ENCODE data around the gene ZSCAN16. TPM values are rescaled to one million over a fixed set of nuclear protein-coding genes. Genes with fewer than 3 reads are reported as not detected.

The ZSCAN16 gene
- total and polyA plus RNA-seq, 2 of the 13 experiments (the other 11 are each of a cell fraction or from before 2014, with no cell fraction given): 5.7 to 12.7 TPM

DNA sequence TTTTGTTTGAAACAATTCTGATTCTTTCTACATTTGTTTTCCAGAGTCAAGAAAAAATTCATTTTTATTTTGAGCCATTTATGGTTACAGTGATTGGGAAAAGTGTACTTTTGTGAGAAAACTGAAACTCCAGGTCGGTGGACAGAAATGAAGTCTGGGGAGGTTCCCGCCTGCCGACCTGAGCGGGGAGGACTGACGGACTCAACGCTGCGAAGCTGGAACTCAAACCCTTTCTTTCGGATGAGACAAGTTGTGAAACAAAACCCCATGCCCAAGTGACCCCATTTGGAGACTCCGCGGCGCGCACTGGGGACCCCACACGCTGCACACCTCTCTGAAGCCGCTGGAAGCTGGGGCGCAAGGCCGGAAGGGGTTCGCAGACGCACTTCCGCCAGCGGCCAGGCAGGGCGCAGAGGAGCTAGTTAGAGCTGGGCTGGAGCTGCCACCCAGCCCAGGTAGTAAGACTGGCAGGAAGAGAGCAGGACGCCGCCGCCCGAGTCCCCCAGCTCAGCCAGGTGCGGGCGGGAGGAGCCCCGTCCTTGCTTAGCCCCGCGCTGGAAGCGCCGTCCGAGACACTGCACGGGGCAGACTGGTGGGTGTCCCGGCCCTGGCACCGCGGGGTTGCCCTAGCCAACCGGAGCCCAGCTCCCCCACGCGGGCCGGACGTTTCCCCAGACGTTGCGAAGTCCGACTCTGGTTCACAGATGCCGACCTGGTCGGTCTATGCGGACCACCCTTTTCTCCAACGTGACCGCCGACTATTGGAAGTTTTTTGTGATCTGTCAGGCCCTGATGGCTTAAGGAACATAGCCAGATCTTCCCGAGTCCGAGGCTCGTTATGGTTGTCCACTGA is 19.8 kb upstream of the ZSCAN16 start:
- POLR2A ChIA-PET: interaction anchor here (0.6 to 2.2 kb wide), 17 partner anchors 12 to 280 kb away, joined by 3 to 26 read pairs (median 5); partner anchors contain the start of genes ZKSCAN4, ZKSCAN8, ZNF165 and ZSCAN16
- H3K36me3 ChIP-seq (replicated peaks in 1 of 2; ENCODE audit: control insufficient read depth in 1 of 2, insufficient read depth in 2 of 2, low read length in 2 of 2): no peaks in the 10 kb centered on the region
- 0 out of 2 replicates have a peak, but pooled peaks have one; percentile 82 for TF ChIP-seq U2AF2 (IDR thresholded peaks at IDR 0.05; ENCODE audit: low read depth, low read length)
- TF ChIP-seq CREB1 (IDR thresholded peaks at IDR 0.05): no peak
- TF ChIP-seq CREB1 (CRISPR knock-in tag; IDR thresholded peaks at IDR 0.05): peak; percentile 60; the same call in 1 of the 2 replicates
- TF ChIP-seq, protein P1, sequence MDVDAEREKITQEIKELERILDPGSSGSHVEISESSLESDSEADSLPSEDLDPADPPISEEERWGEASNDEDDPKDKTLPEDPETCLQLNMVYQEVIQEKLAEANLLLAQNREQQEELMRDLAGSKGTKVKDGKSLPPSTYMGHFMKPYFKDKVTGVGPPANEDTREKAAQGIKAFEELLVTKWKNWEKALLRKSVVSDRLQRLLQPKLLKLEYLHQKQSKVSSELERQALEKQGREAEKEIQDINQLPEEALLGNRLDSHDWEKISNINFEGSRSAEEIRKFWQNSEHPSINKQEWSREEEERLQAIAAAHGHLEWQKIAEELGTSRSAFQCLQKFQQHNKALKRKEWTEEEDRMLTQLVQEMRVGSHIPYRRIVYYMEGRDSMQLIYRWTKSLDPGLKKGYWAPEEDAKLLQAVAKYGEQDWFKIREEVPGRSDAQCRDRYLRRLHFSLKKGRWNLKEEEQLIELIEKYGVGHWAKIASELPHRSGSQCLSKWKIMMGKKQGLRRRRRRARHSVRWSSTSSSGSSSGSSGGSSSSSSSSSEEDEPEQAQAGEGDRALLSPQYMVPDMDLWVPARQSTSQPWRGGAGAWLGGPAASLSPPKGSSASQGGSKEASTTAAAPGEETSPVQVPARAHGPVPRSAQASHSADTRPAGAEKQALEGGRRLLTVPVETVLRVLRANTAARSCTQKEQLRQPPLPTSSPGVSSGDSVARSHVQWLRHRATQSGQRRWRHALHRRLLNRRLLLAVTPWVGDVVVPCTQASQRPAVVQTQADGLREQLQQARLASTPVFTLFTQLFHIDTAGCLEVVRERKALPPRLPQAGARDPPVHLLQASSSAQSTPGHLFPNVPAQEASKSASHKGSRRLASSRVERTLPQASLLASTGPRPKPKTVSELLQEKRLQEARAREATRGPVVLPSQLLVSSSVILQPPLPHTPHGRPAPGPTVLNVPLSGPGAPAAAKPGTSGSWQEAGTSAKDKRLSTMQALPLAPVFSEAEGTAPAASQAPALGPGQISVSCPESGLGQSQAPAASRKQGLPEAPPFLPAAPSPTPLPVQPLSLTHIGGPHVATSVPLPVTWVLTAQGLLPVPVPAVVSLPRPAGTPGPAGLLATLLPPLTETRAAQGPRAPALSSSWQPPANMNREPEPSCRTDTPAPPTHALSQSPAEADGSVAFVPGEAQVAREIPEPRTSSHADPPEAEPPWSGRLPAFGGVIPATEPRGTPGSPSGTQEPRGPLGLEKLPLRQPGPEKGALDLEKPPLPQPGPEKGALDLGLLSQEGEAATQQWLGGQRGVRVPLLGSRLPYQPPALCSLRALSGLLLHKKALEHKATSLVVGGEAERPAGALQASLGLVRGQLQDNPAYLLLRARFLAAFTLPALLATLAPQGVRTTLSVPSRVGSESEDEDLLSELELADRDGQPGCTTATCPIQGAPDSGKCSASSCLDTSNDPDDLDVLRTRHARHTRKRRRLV (CRISPR knock-in tag; IDR thresholded peaks at IDR 0.05): peak; percentile 72; the same call in 1 of the 2 replicates
- peak; percentile 53 for TF ChIP-seq AGO1 (IDR thresholded peaks at IDR 0.05; ENCODE audit: low read depth, low read length, poor library complexity, severe bottlenecking)
- peak; percentile 86; the same call in 1 of the 2 replicates for TF ChIP-seq SSRP1 (CRISPR knock-in tag; IDR thresholded peaks at IDR 0.05)
- TF ChIP-seq MBD4 (IDR thresholded peaks at IDR 0.05; ENCODE audit: borderline replicate concordance, low read length): no peak
- TF ChIP-seq ZNF101 (CRISPR knock-in tag; IDR thresholded peaks at IDR 0.05; ENCODE audit: borderline replicate concordance, low read depth): no peak
- TF ChIP-seq ZNF512B (CRISPR knock-in tag; IDR thresholded peaks at IDR 0.05; ENCODE audit: borderline replicate concordance): peak; percentile 52; the same call in 1 of the 2 replicates
- TF ChIP-seq ZNF253 (CRISPR knock-in tag; IDR thresholded peaks at IDR 0.05; ENCODE audit: borderline replicate concordance): peak; percentile 96; the same call in 1 of the 2 replicates
- no peak for TF ChIP-seq NCOA5 (CRISPR knock-in tag; IDR thresholded peaks at IDR 0.05)
- TF ChIP-seq, protein P2, sequence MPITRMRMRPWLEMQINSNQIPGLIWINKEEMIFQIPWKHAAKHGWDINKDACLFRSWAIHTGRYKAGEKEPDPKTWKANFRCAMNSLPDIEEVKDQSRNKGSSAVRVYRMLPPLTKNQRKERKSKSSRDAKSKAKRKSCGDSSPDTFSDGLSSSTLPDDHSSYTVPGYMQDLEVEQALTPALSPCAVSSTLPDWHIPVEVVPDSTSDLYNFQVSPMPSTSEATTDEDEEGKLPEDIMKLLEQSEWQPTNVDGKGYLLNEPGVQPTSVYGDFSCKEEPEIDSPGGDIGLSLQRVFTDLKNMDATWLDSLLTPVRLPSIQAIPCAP (CRISPR knock-in tag; IDR thresholded peaks at IDR 0.05; ENCODE audit: low read depth): no peak
- TF ChIP-seq XBP1 (CRISPR knock-in tag; IDR thresholded peaks at IDR 0.05): peak; percentile 39; the same call in 1 of the 2 replicates
- peak; percentile 100 for TF ChIP-seq ZSCAN29 (CRISPR knock-in tag; conservative IDR thresholded peaks at IDR 0.05)

More for the DNA sequence above, 19.8 kb upstream of the ZSCAN16 start:
- Histone ChIP-seq H4K20me1 (ENCODE audit: insufficient read depth, low read length) (no peaks in the 10 kb centered on the region), H2AFZ (ENCODE audit: low read length) (peak overlapping the region; percentile 90), H3K4me1 (ENCODE audit: insufficient read depth, low read length) (peaks cover 15% of the 10 kb centered on the region), H3K27ac (ENCODE audit: extremely low read length, insufficient read depth, low read length) (peak overlapping the region; percentile 35), H3K9me3 (ENCODE audit: low read length) (no peaks in the 10 kb centered on the region), H3K4me3 (replicated peaks in 1 of 3; ENCODE audit: insufficient read depth in 1 of 3, low read depth in 2 of 3, low read length in 3 of 3) (peak overlapping the region; percentile 62 to 84 (median 71)), H3K79me2 (ENCODE audit: insufficient read depth, low read length) (no peaks in the 10 kb centered on the region), H3K4me2 (ENCODE audit: low read depth, low read length) (peak overlapping the region; percentile 93), H3K9ac (ENCODE audit: insufficient read depth, low read depth, low read length) (peak overlapping the region; percentile 72), H3K27me3 (ENCODE audit: control insufficient read depth in 1 of 2, insufficient read depth in 2 of 2, low read length in 2 of 2) (no peaks in the 10 kb centered on the region; a peak in 1 of 5 replicates)
- peak; percentile 100 for ATAC-seq
- in situ Hi-C loops (cut with HindIII; ENCODE audit: extremely low pct_ligation_motif_present, low pct_unique_long_range_greater_than_20kb) (no loop called here), intact Hi-C loops (cut with micrococcal nuclease; ENCODE audit: unreplicated experiment) (loop anchor here (2.0 kb wide), 1 partner anchor 32 kb away; no protein-coding TSS in a partner anchor)
- peak; percentile 40 for FAIRE-seq
- CTCF ChIA-PET (ENCODE audit: low intra/inter-chr PET ratio, low total read pairs): interaction anchor here (1.1 kb wide), 1 partner anchor 251 kb away, joined by 5 read pairs; no protein-coding TSS in a partner anchor
- WGBS (ENCODE audit: low lambda C conversion rate): 1% methylated on average over 24 of the region's 54 CpGs
- no TSS peak for BruUV-seq (replicated peaks)
- peak; percentile 80 for DNase-seq (ENCODE audit: low spot score)
